ENCODE results near the gene GZMM.
A peak's percentile ranks its signal among the peaks of the same experiment; 100 is the strongest.

The GZMM gene

GRCh38 chr19:566844-567243 is 23.0 kb downstream of the GZMM start:
- no peak for TF ChIP-seq CTCF (IDR thresholded peaks at IDR 0.05; ENCODE audit: insufficient read depth, low read length, poor library complexity, severe bottlenecking)
- Histone ChIP-seq H3K27me3 (replicated peaks; ENCODE audit: control insufficient read depth, insufficient read depth, low read length) (no peaks in the 10 kb centered on the region), H3K36me3 (ENCODE audit: control insufficient read depth, insufficient read depth, low read length) (no peaks in the 10 kb centered on the region), H3K4me3 (replicated peaks; ENCODE audit: low read depth, low read length) (no peak overlapping the region)
- no peak for DNase-seq (ENCODE audit: extremely low read depth, insufficient read length)

- no peak for DNase-seq (ENCODE audit: extremely low read depth, insufficient read length)
- Histone ChIP-seq H3K36me3 (ENCODE audit: control insufficient read depth, insufficient read depth, low read length) (no peaks in the 10 kb centered on the region), H3K27me3 (replicated peaks; ENCODE audit: control insufficient read depth, insufficient read depth, low read length) (no peaks in the 10 kb centered on the region), H3K4me3 (replicated peaks; ENCODE audit: low read depth, low read length) (no peak overlapping the region)
- no peak for TF ChIP-seq CTCF (IDR thresholded peaks at IDR 0.05; ENCODE audit: insufficient read depth, low read length, poor library complexity, severe bottlenecking)
These were observed 23.5 kb downstream of the GZMM start for GRCh38 chr19:567296-567900.

- Histone ChIP-seq H3K27me3 (replicated peaks; ENCODE audit: control insufficient read depth, insufficient read depth, low read length) (no peaks in the 10 kb centered on the region), H3K4me3 (replicated peaks; ENCODE audit: low read depth, low read length) (no peak overlapping the region), H3K36me3 (ENCODE audit: control insufficient read depth, insufficient read depth, low read length) (no peaks in the 10 kb centered on the region)
- TF ChIP-seq CTCF (IDR thresholded peaks at IDR 0.05; ENCODE audit: insufficient read depth, low read length, poor library complexity, severe bottlenecking), result no peak
- no peak for DNase-seq (ENCODE audit: extremely low read depth, insufficient read length)
These were observed 26.4 kb downstream of the GZMM start for GRCh38 chr19:570251-570686.

- peak; percentile 79 for DNase-seq (ENCODE audit: extremely low read depth, insufficient read length)
- no peaks in the 10 kb centered on the region for H3K27me3 ChIP-seq (replicated peaks; ENCODE audit: control insufficient read depth, insufficient read depth, low read length)
- no peak for TF ChIP-seq CTCF (IDR thresholded peaks at IDR 0.05; ENCODE audit: insufficient read depth, low read length, poor library complexity, severe bottlenecking)
- H3K36me3 ChIP-seq (ENCODE audit: control insufficient read depth, insufficient read depth, low read length), result no peaks in the 10 kb centered on the region
- H3K4me3 ChIP-seq (replicated peaks; ENCODE audit: low read depth, low read length), result peak overlapping the region; percentile 53
These were observed 27.2 kb downstream of the GZMM start for GRCh38 chr19:570937-571565.

- TF ChIP-seq CTCF (IDR thresholded peaks at IDR 0.05; ENCODE audit: insufficient read depth, low read length, poor library complexity, severe bottlenecking), result no peak
- H3K36me3 ChIP-seq (ENCODE audit: control insufficient read depth, insufficient read depth, low read length), result no peaks in the 10 kb centered on the region
- peak overlapping the region; percentile 53 for H3K4me3 ChIP-seq (replicated peaks; ENCODE audit: low read depth, low read length)
- no peak for DNase-seq (ENCODE audit: extremely low read depth, insufficient read length)
- H3K27me3 ChIP-seq (replicated peaks; ENCODE audit: control insufficient read depth, insufficient read depth, low read length), result no peaks in the 10 kb centered on the region
These were observed 27.7 kb downstream of the GZMM start for GRCh38 chr19:571566-571974.

Measured in GM06990 (cell line).